CD4-positive, alpha-beta T cell treated with Interleukin-10 for 1 hour (primary cell): ENCODE results near the gene LYRM4.

Experiments used
- DNase-seq: peaks from one replicate; pipeline ENCODE4 v3.0.0-alpha.2; 2020

LYRM4 gene

DNA sequence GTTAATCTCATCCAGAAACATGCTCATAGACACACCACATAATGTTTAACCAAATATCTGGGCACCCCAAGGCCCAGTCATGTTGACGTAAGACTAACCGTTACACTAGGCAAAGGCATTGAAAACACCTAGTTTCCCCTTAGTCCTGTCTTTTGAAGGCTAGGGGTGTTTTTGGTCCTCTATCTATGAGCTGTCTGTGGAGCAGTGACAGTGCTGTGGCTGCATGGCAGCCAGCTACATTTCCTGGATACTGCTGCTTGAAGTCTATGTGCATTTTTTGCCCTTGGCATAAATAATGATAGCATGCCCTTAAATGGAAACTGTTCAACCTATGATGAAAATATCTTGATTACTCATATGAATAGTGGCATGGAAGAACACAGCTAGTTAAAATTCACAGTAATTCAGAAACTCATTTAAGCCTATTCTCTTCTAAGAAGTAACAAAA, 19.2 kb upstream of the LYRM4 start:
- peak; percentile 19 for DNase-seq

DNA sequence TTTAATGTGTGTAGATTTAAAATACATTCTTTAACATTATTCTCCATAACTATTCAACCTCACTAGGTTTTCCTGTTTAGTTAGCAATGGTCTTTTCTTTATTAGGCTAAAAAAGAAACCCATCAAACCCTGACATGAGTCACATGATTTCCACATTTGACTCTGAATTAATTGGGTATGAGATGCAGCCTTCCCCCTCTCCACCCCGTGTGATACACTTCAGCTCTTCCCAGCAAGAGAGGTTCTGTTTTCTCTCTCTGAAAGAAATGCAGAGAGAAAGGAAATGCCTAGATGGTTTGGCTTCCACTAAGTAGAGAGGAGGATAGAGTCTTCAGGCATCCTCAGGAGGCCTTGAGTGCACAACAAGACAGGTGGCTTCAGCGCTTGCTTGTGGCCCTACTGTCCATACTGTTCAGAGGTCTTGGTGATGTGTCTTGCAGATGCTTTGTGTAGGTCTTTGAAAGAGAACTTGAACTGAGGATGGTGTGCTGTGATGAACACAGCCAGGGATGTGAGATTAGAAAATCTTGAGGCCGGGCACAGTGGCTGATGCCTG, 17.9 kb upstream of the LYRM4 start:
- DNase-seq: no peak

DNA sequence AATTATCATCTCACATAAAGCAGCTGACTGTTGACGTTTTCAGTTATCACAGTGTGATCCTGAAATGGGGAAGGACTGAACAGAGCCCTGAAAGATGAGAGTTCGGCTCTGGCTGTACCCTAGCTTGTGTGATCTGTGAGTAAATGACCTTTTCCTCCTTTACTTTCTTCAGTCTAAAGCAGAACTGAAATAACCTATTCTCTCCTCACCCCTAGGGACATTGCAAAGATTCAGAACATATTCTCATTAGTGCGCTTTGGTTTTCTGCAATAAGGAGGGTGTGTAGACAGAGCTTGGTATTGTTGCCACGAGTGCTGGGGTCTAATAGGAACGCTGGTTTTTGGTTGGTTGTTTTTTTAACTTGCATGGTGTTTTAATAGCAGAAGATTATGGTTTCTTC, 17.3 kb upstream of the LYRM4 start:
- DNase-seq: no peak

DNA sequence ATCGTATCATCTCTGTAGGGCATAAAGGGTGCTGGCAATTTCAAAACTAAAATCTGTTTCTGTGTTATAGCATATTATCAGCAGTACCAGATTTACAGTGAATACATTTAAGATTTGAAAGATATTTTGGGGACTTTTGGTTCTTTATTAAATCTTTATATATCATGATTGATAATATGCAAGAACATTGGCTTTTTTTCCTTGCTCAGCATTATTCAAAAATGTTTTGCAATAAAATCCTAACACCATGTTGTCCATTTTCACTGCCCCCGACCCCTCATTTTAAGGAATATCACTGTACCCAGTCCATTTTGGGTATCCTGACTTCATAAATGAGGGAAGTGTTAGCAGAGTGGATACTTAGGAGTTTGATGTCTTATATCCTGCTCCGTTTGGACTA, 16.8 kb upstream of the LYRM4 start:
- DNase-seq: no peak

DNA sequence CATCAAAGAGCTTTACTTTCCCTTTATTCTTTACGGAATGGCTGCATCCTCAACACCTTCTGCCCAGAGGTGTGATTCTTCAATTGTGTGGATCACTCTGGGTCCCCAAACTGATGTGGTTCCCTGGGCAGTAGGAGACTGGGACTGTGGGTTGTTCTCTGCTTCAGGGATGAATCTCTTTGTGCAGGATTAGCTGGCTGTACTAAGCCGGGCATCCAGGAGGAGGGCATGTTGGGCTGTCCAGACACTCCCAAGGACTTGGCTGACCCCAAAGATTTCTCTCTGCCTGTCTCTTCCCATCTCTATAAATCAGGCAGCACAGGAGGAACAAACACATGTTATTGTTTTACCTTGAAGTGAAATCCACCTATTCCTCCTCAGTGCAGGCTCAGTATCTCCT, 15.8 kb upstream of the LYRM4 start:
- DNase-seq: no peak

DNA sequence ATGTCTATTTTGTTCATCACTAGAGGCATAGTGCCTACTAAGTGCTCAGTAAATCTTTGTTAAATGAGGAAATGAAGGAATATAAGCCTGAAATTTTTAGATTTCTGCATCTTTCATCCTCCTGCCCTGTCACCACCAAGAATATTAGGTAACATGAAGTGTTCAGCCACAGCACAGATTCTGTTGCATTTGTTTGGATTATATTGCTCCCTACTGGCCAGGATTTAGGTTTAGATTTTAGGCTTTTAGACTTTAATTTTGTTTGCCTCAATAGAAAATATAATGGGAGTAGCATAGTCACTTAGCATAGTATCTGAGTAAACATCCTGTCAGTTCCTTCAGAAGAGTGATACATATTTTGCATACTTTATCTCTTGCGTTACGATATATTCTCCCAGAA, 14.7 kb upstream of the LYRM4 start:
- DNase-seq: no peak

DNA sequence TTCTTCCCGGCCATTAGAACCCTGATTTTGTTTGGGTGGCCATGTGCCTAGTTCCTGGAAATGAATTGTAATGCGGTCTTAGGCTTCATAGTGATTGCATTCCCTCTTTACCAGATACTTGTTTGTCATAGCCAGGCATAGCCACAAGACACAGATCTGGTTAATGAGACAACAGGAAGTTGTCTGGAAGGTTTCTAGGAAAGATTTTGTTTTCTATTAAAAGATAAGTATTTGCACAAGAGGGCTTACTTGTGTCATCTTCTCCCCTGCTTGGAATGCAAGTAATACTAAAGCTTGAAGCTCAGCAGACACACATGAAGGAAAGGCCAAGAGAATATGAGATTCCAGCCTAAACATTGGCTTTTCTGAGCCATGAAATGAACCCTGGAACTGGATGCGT, 13.5 kb upstream of the LYRM4 start:
- DNase-seq: no peak

DNA sequence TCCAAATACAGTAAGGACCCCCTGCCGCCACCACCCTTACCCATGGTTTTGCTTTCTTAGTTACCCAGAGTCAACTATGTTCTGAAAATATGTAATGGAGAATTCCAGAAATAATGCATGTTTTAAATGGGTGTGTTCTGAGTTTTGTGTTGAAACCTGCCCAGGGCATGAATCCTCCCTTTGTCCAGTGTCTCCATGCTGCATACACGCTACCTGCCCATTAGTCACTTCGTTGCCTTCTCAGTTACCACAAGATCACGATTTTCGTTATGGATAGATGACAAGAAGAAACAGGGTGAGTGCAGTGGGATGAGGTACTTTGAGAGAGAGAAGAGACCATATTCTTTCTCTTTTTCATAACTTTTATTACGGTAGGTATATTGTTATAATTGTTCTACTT, 11.2 kb upstream of the LYRM4 start:
- no peak for DNase-seq

DNA sequence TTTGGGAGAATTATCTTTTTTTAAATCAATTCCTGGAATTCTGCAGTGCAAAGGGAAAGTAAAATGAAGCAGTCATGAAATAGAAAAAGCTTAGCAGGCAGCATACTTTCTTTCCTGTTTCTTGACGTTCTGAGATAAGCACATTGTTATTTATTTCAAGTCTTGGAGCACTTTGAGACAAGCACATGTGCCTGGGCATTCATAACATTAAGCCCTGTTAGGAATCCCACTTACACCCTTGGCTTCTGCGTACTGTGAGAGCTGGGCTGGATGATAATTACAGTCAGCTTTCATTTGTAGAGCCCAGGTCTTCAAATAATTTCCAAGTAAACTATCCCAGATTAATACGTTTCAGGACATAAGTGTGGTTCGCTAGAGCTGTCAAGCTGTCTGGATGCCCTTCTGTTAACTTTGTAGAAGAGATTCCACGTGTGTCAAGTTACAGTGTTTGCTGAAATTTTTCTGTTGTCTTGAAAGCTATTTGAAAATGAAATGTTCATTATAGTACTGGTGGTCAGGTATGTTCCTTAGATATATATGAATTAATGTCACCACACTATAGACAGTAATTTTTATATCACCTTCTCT, 9.4 kb upstream of the LYRM4 start:
- no peak for DNase-seq

DNA sequence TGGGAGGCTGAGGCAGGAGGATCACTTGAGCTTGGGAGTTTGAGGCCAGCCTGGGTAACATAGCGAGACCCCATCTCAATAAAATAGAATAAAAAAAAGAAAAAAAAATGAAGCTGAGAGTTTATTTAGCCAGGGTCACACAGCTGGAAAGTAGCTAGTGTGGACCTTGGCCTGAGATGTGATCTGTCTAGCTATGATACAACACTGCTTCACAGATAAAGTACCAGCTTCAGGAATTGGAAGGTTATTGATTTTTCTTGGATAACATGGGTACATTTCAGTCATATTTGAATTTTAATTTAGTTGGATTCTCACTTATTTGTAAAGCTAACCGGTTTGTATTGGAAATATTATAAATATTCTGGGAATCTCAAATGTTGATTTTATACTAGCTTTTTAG, 5.7 kb upstream of the LYRM4 start:
- no peak for DNase-seq

DNA sequence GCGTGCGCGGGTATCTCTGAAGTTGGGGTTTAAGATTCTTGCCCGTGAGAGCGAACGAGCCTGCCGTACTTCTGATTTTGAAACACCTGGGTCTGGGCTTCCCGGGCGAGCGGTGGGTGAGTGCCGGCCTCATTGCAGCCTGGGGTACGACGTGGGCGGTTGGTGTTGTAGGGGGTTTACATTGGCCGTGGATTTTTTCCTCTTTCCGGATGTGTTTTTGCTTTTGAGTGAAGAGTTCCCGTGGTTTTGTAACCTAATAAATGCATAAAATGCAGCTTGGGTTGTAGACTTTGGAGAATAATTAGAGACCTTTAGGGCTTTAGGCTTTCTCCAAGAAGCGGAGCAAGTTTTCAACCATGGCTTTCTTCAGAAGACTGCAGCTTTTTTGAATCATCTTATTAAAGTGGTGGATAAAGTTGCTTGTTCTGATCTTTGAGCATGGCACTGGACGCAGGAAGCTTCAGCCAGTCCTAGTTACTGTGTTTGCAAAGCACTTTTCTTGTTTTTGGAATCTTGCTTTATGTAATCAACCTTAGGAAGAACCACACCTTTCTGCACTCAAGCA, 877 bp upstream of the LYRM4 start:
- no peak for DNase-seq

DNA sequence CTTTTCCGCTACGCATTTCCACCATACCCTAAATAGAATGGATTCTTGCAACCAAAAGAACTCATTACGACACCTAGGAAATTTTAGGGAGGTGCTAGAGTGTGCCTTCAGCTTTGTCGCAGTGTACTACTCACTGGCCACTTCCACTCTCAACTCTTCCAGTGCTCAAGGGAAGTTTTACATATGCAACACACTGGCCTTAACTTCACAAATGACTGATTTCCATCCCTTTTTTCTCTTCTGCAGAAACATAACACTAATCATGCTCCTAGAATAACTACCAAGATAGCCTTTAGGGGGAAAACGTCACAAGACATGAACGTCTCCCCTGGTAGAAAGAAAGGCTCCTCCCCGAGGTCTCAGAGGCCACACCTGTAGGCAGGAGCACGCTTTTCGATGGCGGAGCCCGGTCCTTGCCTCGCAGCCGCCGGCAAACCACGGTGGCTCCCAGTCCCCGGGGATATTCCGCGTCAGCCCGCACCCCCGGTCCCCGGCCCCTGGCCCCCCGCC, 584 bp downstream of the LYRM4 start:
- peak; percentile 76 for DNase-seq

DNA sequence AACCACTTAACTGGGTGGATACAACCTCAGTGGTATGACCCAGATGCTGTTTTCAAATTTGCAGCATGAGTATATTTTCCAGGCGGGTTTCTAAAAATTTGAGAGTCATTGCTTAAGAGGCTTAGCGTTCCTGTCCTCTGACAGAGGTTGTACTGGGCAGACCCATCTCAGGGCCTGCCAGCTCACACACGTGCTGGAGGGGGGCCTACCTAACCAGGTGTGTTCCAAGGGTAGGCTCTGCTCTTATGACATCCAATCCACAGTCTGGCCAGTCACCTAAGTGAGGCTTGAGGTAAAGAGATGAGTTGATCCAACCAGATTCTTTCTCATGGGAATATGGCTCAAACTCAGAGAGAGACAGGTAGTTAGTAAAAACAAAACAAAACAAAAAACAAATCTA, 1.3 kb downstream of the LYRM4 start:
- DNase-seq: no peak

DNA sequence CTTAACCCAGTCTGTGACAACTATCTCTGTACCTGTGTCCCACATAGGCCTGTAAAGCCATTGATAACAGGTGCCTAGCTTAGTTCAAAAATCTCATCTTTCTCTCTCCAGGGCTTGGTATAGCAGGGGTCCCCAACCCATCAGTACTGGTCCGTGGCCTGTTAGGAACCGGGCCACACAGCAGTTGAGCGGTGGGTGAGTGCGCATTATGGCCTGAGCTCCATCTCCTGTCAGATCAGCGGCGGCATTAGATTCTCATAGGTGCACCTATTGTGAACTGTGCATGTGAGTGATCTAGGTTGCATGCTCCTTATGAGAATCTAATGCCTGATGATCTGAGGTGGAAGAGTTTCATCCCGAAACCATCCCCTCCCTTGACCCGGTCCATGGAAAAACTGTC, 3.4 kb downstream of the LYRM4 start:
- no peak for DNase-seq

DNA sequence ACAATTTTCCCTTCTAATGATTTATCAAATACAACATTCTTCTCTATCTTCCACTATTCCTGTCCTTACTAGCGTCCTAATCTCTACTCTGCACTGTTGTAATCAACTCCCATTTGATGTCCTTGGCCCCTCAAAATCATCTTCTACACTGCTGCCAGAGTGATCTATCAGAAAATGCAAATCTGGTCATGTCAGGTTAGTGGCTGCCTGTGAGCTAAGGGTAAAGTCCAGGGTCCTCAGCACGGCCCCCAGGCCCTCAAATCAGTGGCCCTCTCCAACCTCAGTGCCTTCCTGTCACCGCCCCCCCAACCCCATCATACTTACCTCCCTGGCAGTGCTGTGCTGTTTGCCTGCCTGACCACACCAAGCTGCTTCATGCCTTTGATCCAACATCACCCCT, 3.8 kb downstream of the LYRM4 start:
- DNase-seq: no peak

DNA sequence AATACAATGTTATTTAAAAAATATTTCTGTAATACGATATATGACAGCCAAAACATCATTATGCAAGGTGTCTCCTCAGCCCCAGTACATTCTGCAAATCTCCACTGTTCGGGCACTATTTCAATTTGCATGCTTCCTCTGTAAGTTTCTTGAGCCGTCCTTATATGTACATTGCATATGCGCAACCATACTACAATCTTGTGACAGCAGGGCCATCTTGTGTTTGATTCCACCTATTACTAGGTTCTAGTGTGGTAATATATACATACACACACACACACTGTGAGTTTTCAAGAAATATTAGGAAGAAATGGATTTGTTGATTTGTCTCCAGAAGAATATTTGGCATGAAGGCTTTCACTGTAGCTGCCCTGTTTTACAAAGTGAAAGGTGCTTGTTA, 9.8 kb downstream of the LYRM4 start:
- no peak for DNase-seq

DNA sequence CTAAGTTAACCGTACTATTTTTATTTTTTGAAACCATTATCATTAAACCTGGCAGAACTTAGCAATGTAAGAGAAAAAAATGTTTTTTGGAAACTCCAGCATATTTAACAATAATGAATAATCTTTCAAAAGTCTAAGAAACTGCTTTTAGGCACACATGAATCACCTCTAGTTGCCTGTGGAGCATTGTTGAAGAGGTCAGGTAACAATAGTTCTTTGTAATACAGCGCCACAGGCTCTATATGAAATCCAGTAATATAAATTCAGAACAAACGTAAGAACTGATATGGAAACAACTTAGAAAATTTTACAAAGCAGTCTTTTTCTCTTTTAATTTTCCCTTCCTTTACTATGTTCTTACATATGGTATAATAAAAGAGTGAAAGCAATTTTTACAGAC, 10.3 kb downstream of the LYRM4 start:
- DNase-seq: no peak

DNA sequence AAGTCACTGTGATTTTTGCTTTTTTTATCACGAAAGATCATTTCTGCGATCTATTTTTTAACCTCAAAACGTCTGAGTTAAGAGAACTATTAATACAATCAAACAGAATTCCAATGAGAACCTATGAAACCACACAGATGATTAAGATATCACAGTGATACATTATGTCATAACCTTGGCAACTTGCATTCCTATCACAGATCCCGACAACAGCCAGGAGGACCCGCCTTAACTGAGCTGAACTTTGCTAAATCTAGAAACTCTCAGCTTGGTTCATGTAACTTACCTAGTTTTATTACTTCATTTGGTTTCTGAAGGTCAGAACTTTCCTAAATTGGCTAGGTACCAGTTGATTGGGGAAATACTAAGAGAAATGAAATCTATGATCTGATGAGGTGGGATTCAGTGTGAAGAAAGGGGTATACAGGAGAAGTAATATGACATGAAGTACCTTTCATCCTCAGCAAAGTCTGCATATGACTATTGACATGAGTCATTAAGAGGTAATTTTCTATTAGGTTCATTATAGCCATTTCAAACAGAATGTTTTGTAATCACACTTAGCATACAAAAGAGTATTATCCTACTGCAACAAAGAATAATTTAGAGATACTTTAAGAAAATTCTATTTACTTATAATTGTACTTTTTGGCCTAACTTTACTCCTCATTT, 11.2 kb downstream of the LYRM4 start:
- no peak for DNase-seq

DNA sequence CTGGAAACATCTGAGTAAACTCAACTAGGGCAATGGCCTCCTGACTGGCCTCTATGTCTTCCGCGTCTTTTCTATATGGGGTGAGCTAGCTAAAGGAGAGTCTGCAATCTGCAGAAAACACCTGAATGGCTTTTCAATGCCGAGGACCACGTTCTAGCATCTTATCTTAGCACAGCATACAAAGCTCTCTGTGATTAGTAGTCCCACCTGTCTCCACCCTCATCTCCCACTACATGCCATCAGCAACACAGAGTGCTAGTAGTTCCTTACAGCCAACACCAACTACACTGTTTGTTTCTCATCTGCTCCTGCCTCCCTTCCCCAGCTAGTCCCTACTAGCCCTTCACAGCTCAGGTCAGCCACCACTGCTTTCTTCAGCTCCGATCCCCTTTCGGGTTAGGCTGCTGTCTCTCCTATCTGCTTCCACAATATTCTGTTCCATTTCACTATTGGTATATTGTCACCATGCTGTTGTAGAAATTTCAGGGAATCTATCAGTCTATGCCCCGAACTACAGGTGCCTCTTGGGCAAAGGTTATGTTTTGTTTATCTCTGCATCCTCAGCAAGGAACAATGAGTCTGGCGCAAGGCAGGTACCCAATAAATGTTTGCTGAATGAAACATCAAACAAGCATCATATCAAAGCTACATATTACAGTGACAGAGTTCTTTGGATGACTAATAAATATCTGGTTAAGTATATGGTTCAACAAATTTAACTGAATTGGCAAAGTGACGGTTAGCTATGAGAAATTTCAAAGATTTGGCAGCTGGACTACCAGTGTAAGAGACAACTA, 12.2 kb downstream of the LYRM4 start:
- DNase-seq: no peak

DNA sequence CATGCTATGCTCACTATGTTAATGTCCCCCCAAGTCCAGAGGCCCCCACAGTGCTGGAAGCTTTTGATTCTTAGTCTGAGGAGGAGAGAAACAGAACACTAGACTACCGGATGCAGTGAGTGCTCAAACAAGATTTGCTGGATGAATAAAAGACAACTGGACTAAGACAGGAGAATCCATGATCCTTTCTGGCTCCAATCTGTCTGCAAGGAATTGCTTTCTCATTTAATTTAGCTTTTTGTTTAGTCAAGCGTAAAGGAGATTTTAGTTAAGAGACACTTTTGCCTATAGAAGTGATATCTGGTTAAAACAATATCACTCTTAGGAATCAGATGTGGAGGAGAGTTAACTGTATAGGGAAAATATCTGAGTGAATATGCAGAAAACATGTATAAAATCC, 13.5 kb downstream of the LYRM4 start:
- no peak for DNase-seq

DNA sequence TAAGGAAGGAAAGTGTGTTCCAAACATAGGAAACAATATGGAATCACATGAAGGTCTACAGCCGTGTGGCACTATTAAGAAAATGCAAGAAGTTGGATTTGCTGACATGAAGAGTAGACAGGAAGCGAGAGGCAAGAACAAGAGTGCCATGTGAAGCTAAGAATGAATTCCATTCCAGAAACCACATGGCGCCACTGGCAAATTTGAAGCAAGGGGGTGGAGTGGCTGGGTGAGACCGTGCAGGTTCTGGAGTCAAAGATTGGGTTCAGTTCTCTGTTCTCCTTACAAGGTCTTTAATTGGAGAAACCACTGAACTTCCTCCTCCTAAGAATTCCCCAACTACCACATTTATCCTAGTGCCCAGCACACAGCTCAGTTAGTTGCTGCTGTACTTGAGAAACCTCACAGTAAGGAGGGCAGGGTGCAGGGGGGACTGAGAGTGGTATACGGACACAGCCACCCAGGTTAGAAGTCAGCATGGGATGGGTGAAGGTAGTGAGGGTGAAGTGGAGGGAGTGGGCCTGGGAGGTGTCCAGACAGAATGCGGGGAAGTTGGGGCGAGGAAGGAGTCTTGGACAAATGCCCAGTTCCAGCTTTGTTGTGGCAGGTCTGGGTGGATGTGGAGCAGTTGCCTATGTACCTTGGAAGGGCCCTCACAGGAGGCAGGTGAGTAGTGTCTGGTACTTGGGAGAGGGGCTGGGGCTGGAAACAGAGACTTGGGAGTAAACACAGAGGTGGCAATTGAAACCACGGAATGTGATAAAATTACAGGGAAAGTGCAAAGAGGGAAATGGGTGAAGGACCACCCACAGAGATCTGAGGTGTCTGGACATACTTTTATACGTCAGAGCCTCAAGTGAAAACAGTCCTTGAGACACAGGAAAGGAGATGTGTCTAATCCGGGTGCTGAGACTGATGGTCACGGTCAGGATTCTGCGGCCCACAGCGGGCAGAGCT, 14.3 kb downstream of the LYRM4 start:
- no peak for DNase-seq

DNA sequence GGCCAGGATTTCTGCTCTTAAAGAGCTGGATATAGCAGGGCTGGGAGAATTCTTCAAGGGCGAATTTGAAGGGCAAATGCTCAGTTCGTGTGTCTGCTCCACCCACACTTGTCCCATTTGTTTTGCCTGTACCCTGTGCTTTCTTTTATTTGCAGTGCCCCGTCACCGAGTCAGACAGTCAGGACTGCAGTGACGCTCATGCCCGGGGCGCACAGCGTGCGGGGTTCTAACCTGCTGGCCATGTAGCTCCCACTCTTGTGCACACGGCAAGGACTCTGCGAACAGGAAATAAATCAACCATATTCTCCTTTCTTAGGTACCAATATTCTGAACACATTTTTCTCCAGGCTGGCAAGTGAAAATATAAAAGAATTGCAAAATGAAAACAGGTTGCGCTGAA, 17.7 kb downstream of the LYRM4 start:
- DNase-seq: no peak
